ENCODE results near the gene RNF115.

The RNF115 gene

GRCh38 chr1:145823565-145824498, at the start of gene RNF115, which contains the start of gene POLR3C:
RNF115 (minus strand) TSS chr1:145824095; CDS start chr1:145823873, 222 bp downstream.
POLR3C (plus strand) TSS chr1:145824200; CDS start chr1:145825777, 1,577 bp downstream.
- peaks cover 43% of the 10 kb centered on the region for H3K79me2 ChIP-seq (ENCODE audit: insufficient read depth, low read length)
- H3K4me1 ChIP-seq (ENCODE audit: insufficient read depth, low read length, poor library complexity, severe bottlenecking) = peaks cover 34% of the 10 kb centered on the region

DNA sequence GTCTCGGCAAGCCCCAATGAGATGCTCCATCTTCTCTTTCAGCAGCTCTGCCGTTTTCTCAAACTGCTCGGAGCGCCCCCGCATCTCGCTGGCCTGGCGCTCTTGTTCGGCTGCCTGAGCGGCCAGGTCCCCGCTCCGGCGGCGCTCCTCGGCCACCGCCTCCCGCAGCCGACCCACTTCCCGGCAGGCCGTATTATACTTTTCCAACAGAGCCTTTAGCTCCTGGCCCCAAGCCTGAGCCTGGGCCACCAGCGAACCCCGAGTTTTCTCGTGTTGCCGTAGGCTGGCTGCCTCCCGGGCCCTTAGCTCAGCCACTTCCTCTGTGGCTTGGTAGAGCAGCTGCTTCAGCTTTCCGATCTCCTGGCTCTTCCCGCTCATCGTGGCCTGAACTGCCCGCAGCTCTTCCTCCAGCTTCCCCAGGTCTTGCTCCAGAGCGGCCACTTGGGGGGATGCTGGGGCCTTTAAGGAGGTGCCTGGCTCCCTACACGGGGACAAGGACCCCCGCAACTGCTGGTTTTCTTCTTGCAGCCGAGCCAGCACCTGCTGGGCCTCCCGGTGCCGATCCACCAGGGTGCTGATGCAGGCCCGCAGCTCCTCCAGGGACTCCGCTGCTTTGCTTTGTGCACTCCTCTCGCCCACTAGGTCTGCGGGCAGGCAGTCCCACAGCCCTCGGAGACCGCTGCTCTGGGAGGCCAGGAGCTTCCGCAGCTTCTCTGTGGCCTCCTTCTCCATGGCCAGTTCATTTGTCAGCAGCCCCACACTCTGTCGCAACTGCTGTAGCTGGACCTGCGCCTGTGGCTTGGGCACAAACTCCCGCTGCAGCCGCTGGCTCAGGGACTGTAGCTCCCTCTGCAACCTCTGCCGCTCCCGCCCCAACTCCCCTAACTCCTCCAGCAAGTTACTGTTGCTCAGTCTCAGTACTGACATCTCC, 48.4 kb upstream of the RNF115 start:
- Histone ChIP-seq H3K4me1 (ENCODE audit: insufficient read depth, low read length, poor library complexity, severe bottlenecking) (no peaks in the 10 kb centered on the region), H3K9me2 (replicated peaks; ENCODE audit: low read depth, low read length) (no peaks in the 10 kb centered on the region), H3K36me3 (ENCODE audit: insufficient read depth, low read length) (no peaks in the 10 kb centered on the region), H3K27me3 (ENCODE audit: insufficient read depth, low read length, poor library complexity, severe bottlenecking) (no peaks in the 10 kb centered on the region), H3K9ac (ENCODE audit: low read depth, low read length, poor library complexity, severe bottlenecking) (no peak overlapping the region), H3F3A (ENCODE audit: low read depth) (no peaks in the 10 kb centered on the region), H3K79me2 (ENCODE audit: insufficient read depth, low read length) (no peaks in the 10 kb centered on the region), H3K4me2 (ENCODE audit: low read depth, low read length, poor library complexity, severe bottlenecking) (no peak overlapping the region), H4K20me1 (ENCODE audit: insufficient read depth, low read length, poor library complexity, severe bottlenecking) (no peaks in the 10 kb centered on the region), H3K9me3 (ENCODE audit: insufficient read depth, low read depth, low read length) (no peaks in the 10 kb centered on the region), H3K4me3 (ENCODE audit: low read length, poor library complexity, severe bottlenecking) (peak overlapping the region; percentile 5), H2AFZ (ENCODE audit: low read length) (no peak overlapping the region; the same call in 1 of the 2 replicates)
- TF ChIP-seq CTCF (conservative IDR thresholded peaks at IDR 0.05; ENCODE audit: low read length) (no peak), EZH2phosphoT487 (IDR thresholded peaks at IDR 0.05; ENCODE audit: borderline replicate concordance) (no peak)

More at GRCh38 chr1:145823565-145824498, at the start of gene RNF115, which contains the start of gene POLR3C:
- Histone ChIP-seq H3K9ac (ENCODE audit: low read depth, low read length, poor library complexity, severe bottlenecking) (peak within 1 kb of the TSS; percentile 84), H3K9me3 (ENCODE audit: insufficient read depth, low read depth, low read length) (no peaks in the 10 kb centered on the region), H4K20me1 (ENCODE audit: insufficient read depth, low read length, poor library complexity, severe bottlenecking) (peaks cover 24% of the 10 kb centered on the region), H2AFZ (ENCODE audit: low read length) (peak within 1 kb of the TSS; percentile 94), H3K4me2 (ENCODE audit: low read depth, low read length, poor library complexity, severe bottlenecking) (peak within 1 kb of the TSS; percentile 82), H3F3A (ENCODE audit: low read depth) (no peaks in the 10 kb centered on the region), H3K9me2 (replicated peaks; ENCODE audit: low read depth, low read length) (no peaks in the 10 kb centered on the region), H3K27me3 (ENCODE audit: insufficient read depth, low read length, poor library complexity, severe bottlenecking) (no peaks in the 10 kb centered on the region), H3K4me3 (ENCODE audit: low read length, poor library complexity, severe bottlenecking) (peak within 1 kb of the TSS; percentile 89), H3K36me3 (ENCODE audit: insufficient read depth, low read length) (peaks cover 21% of the 10 kb centered on the region; the same call in 1 of the 2 replicates)
- no peak for TF ChIP-seq EZH2phosphoT487 (IDR thresholded peaks at IDR 0.05; ENCODE audit: borderline replicate concordance)
- TF ChIP-seq CTCF (conservative IDR thresholded peaks at IDR 0.05; ENCODE audit: low read length) = no peak

DNA sequence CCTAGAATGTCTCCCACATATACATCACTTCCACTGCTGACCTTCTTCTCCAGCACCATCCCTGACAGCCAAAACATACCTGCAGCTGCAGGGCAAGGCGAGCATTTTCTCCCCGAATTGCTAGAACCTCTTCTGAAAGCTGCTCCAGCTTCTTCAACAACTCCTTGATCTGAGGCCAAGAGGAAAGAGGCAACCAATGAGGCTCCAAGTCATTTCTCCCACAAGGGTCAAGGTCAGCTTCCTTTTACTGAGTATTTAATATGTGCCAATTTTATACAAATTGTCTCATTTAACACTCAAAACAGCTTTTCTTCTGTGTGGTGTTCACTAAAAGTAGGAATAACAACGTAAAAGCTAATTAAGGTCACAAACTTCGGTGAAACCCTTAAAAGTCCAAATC, 44.3 kb upstream of the RNF115 start:
- Histone ChIP-seq H2AFZ (ENCODE audit: low read length) (no peak overlapping the region), H3K9me3 (ENCODE audit: insufficient read depth, low read depth, low read length) (no peaks in the 10 kb centered on the region), H4K20me1 (ENCODE audit: insufficient read depth, low read length, poor library complexity, severe bottlenecking) (no peaks in the 10 kb centered on the region), H3K4me2 (ENCODE audit: low read depth, low read length, poor library complexity, severe bottlenecking) (no peak overlapping the region), H3K79me2 (ENCODE audit: insufficient read depth, low read length) (no peaks in the 10 kb centered on the region), H3K4me3 (ENCODE audit: low read length, poor library complexity, severe bottlenecking) (no peak overlapping the region), H3F3A (ENCODE audit: low read depth) (no peaks in the 10 kb centered on the region), H3K36me3 (ENCODE audit: insufficient read depth, low read length) (no peaks in the 10 kb centered on the region), H3K4me1 (ENCODE audit: insufficient read depth, low read length, poor library complexity, severe bottlenecking) (no peaks in the 10 kb centered on the region), H3K27me3 (ENCODE audit: insufficient read depth, low read length, poor library complexity, severe bottlenecking) (no peaks in the 10 kb centered on the region), H3K9me2 (replicated peaks; ENCODE audit: low read depth, low read length) (no peaks in the 10 kb centered on the region), H3K9ac (ENCODE audit: low read depth, low read length, poor library complexity, severe bottlenecking) (no peak overlapping the region)
- TF ChIP-seq EZH2phosphoT487 (IDR thresholded peaks at IDR 0.05; ENCODE audit: borderline replicate concordance) (no peak), CTCF (conservative IDR thresholded peaks at IDR 0.05; ENCODE audit: low read length) (no peak)

Data from Loucy (cell line).